Measurements from ENCODE around the gene NR3C2.

- TF ChIP-seq POLR2AphosphoS5 (IDR thresholded peaks at IDR 0.05; ENCODE audit: borderline replicate concordance, low read depth, low read length), result no peak
- TF ChIP-seq EZH2 (IDR thresholded peaks at IDR 0.05), result no peak
- no peak for TF ChIP-seq FOXP2 (optimal IDR thresholded peaks at IDR 0.05; ENCODE audit: control extremely low read depth, extremely low read length, insufficient read depth)
These were observed 215.1 kb downstream of the NR3C2 start for GRCh38 chr4:148227147-148227546.
